B cell (primary cell): ENCODE data around the gene SAMD3. TPM values are rescaled to one million over a fixed set of nuclear protein-coding genes. Genes with fewer than 3 reads are reported as not detected.

Experiments used
- ATAC-seq: fragments of 200-7000 bp; cut with Tn5 transposase; one replicate; pipeline ENCODE4 v1.10.0; 2021; ENCODE audit warnings: low read depth, mild to moderate bottlenecking, moderate number of reproducible peaks, moderate library complexity
- CTCF ChIA-PET: fragments of 350-600 bp; sonication (Branson Sonifier 250); formaldehyde crosslinking; loops from one replicate; lab custom pipeline; 2021; ENCODE audit warnings: antibody characterized with exemption, inconsistent platforms; lab: Charles Lee
- POLR2A ChIA-PET: fragments of 350-600 bp; sonication (Branson Sonifier 250); formaldehyde crosslinking; loops from one replicate; lab custom pipeline; 2021; ENCODE audit warnings: antibody characterized with exemption; lab: Charles Lee
- DNase-seq: peaks from one replicate; pipeline ENCODE4 v3.0.0; 2013
- H2AFZ ChIP-seq: 2 replicates; pipeline ENCODE4 v1.6.1; 2012; ENCODE audit warnings: mild to moderate bottlenecking, low read depth, low read length; ENCODE audit not compliant: insufficient read depth, poor library complexity, severe bottlenecking
- H3K27ac ChIP-seq, 2 donors: 1 replicate in 1 of 2; 2 replicates in 1 of 2; pipeline ENCODE4 v1.5.1; 2012 to 2013; ENCODE audit warnings: low read length in 2 of 2, mild to moderate bottlenecking in 2 of 2, moderate library complexity in 1 of 2
- H3K27me3 ChIP-seq, 4 experiments: fragments of 200-600 bp in 1 of 4; sonication (generic) in 1 of 4; replicated peaks in 1 of 4; 1 replicate in 2 of 4; 2 replicates in 2 of 4; pipeline versions ENCODE4 v1.6.1 to v1.7.0; 2013 to 2016; ENCODE audit warnings: low read length in 3 of 4, mild to moderate bottlenecking in 2 of 4, mixed read lengths in 1 of 4, moderate library complexity in 1 of 4; ENCODE audit not compliant: insufficient read depth in 4 of 4, control insufficient read depth in 3 of 4; ENCODE audit errors: control extremely low read depth in 1 of 4
- H3K36me3 ChIP-seq, 2 experiments: replicated peaks in 1 of 2; 1 replicate in 1 of 2; 2 replicates in 1 of 2; pipeline versions ENCODE4 v1.6.1 to v1.7.1; 2013; ENCODE audit warnings: low read length in 1 of 2; ENCODE audit not compliant: insufficient read depth in 2 of 2, control insufficient read depth in 1 of 2; ENCODE audit errors: control extremely low read depth in 1 of 2, extremely low read depth in 1 of 2
- H3K4me1 ChIP-seq, 2 donors: fragments of 200-600 bp in 1 of 2; sonication (generic) in 1 of 2; 1 replicate in 1 of 2; 2 replicates in 1 of 2; pipeline versions ENCODE4 v1.5.1 to v1.6.1; 2013 to 2017; ENCODE audit warnings: low read length in 2 of 2; ENCODE audit not compliant: control insufficient read depth in 2 of 2, insufficient read depth in 2 of 2
- H3K4me2 ChIP-seq: replicated peaks from 2 replicates; pipeline ENCODE3; 2012; ENCODE audit warnings: mild to moderate bottlenecking, low read depth, low read length; ENCODE audit not compliant: poor library complexity, severe bottlenecking
- H3K4me3 ChIP-seq, 5 experiments: fragments of 200-600 bp in 1 of 5; sonication (generic) in 1 of 5; 1 replicate in 3 of 5; 2 replicates in 2 of 5; pipeline versions ENCODE4 v1.5.1 to v1.7.0; 2011 to 2016; ENCODE audit warnings: low read length in 4 of 5, mild to moderate bottlenecking in 4 of 5, low read depth in 2 of 5, control low read depth in 1 of 5, moderate library complexity in 1 of 5; ENCODE audit not compliant: insufficient read depth in 1 of 5; ENCODE audit errors: control extremely low read depth in 1 of 5, extremely low read depth in 1 of 5
- H3K79me2 ChIP-seq: fragments of 200-600 bp; sonication (generic); one replicate; pipeline ENCODE4 v1.6.0; 2016; ENCODE audit warnings: low read length; ENCODE audit not compliant: control insufficient read depth, insufficient read depth
- H3K9ac ChIP-seq: fragments of 200-600 bp; sonication (generic); 2 replicates; pipeline ENCODE4 v1.6.1; 2017; ENCODE audit warnings: mild to moderate bottlenecking, low read length, moderate library complexity
- H3K9me3 ChIP-seq, 3 donors: one replicate each; pipeline versions ENCODE4 v1.6.1 to v1.7.1; 2013; ENCODE audit warnings: low read length in 2 of 3; ENCODE audit not compliant: control insufficient read depth in 2 of 3, insufficient read depth in 1 of 3; ENCODE audit errors: control extremely low read depth in 1 of 3
- H4K20me1 ChIP-seq: 2 replicates; pipeline ENCODE4 v1.6.0; 2012; ENCODE audit warnings: mild to moderate bottlenecking, low read length; ENCODE audit not compliant: insufficient read depth, control insufficient read depth, poor library complexity, severe bottlenecking
- H3K27ac Mint-ChIP-seq: one replicate; pipeline ENCODE4 v1.8.0; 2021; ENCODE audit warnings: mixed read lengths
- H3K27me3 Mint-ChIP-seq: one replicate; pipeline ENCODE4 v1.8.0; 2021; ENCODE audit warnings: mixed read lengths
- H3K4me1 Mint-ChIP-seq: one replicate; pipeline ENCODE4 v1.8.0; 2021; ENCODE audit warnings: mixed read lengths
- H3K4me3 Mint-ChIP-seq: one replicate; pipeline ENCODE4 v1.8.0; 2021; ENCODE audit warnings: mixed read lengths
- H3K9me3 Mint-ChIP-seq: one replicate; pipeline ENCODE4 v1.8.0; 2022; ENCODE audit warnings: mixed read lengths; ENCODE audit not compliant: insufficient read depth
- EZH2 ChIP-seq: IDR thresholded peaks from 2 replicates; pipeline ENCODE4 v1.6.1; 2012; ENCODE audit warnings: borderline replicate concordance, low read depth, mild to moderate bottlenecking, moderate library complexity, low read length; ENCODE audit not compliant: insufficient read depth, poor library complexity, severe bottlenecking
- WGBS: methylation state at CpG from one replicate; pipeline ENCODE4 v1.1.5; 2013; ENCODE audit warnings: missing lambda C conversion rate; ENCODE audit not compliant: insufficient coverage; 5-methylcytosine and 5-hydroxymethylcytosine counted together
- intact Hi-C: fragments of 100-400 bp; cut with micrococcal nuclease; formaldehyde crosslinking; loops from one replicate; pipeline ENCODE4 v1.10.0; 2022
- polyA plus RNA-seq: library from polyadenylated mRNA; depleted of rRNA; stranded (reverse); fragments of >200 nt; gene quantifications from 2 replicates; pipeline ENCODE4 v1.2.3, GENCODE V29; 2012
- total RNA-seq, 2 donors: library from RNA; stranded (reverse); fragments of 120-200 nt in 1 of 2; gene quantifications; 1 replicate in 1 of 2; 2 replicates in 1 of 2; pipeline versions ENCODE4 v1.2.3 to v1.2.4, GENCODE V29; 2013 to 2022
- TF ChIP-seq, protein P1 (sequence below): fragments of 200-600 bp; IDR thresholded peaks from one replicate; pipeline ENCODE4 v1.8.0; 2022; ENCODE audit warnings: antibody characterized with exemption, mild to moderate bottlenecking

SAMD3 gene
- total and polyA plus RNA-seq, 2 donors (not counting 1 experiment from before 2014, with no cell fraction given): 0.57 to 3.8 TPM

DNA sequence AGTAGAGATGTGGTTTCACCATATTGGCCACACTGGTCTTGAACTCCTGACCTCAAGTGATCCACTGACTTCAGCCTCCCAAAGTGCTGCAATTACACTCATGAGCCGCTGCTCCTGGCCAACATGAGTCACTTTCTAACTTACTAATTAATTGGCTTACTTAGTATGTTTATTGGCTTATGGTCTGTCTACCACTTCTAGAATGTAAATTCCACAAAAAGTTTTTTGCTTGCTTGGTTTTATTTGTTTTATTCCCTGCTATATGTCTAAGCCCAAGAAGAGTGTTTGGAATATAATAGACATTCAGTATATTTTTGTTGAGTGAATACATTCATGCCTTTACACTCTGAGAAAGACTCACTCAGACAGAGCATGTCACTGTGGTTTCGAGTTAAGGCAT is 86.0 kb downstream of the SAMD3 start:
- Histone ChIP-seq H3K9me3 (no peaks in the 10 kb centered on the region), H3K4me2 (no peak overlapping the region), H3K4me3 (no peak overlapping the region), H2AFZ (no peak overlapping the region), H3K9ac (no peak overlapping the region), H3K27ac (no peak overlapping the region), H3K79me2 (peaks cover 4% of the 10 kb centered on the region), H3K27me3 (no peaks in the 10 kb centered on the region), H3K4me1 (peaks cover 17 to 22% of the 10 kb centered on the region in 2 donors), H4K20me1 (no peaks in the 10 kb centered on the region), H3K36me3 (peaks cover 29 to 49% of the 10 kb centered on the region in 2 experiments)
- ChIA-PET CTCF (no interaction called here), POLR2A (no interaction called here)
- no peak overlapping the region for H3K27ac Mint-ChIP-seq
- no peak for DNase-seq
- H3K9me3 Mint-ChIP-seq: no peaks in the 10 kb centered on the region
- ATAC-seq: no peak
- no peaks in the 10 kb centered on the region for H3K27me3 Mint-ChIP-seq
- intact Hi-C loops: no loop called here
- H3K4me3 Mint-ChIP-seq: no peak overlapping the region
- H3K4me1 Mint-ChIP-seq: peaks cover 27% of the 10 kb centered on the region
- no peak for TF ChIP-seq EZH2
- TF ChIP-seq, protein P1, sequence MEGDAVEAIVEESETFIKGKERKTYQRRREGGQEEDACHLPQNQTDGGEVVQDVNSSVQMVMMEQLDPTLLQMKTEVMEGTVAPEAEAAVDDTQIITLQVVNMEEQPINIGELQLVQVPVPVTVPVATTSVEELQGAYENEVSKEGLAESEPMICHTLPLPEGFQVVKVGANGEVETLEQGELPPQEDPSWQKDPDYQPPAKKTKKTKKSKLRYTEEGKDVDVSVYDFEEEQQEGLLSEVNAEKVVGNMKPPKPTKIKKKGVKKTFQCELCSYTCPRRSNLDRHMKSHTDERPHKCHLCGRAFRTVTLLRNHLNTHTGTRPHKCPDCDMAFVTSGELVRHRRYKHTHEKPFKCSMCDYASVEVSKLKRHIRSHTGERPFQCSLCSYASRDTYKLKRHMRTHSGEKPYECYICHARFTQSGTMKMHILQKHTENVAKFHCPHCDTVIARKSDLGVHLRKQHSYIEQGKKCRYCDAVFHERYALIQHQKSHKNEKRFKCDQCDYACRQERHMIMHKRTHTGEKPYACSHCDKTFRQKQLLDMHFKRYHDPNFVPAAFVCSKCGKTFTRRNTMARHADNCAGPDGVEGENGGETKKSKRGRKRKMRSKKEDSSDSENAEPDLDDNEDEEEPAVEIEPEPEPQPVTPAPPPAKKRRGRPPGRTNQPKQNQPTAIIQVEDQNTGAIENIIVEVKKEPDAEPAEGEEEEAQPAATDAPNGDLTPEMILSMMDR: no peak
- no CpG with 5 or more reads among the region's 2 CpGs for WGBS

DNA sequence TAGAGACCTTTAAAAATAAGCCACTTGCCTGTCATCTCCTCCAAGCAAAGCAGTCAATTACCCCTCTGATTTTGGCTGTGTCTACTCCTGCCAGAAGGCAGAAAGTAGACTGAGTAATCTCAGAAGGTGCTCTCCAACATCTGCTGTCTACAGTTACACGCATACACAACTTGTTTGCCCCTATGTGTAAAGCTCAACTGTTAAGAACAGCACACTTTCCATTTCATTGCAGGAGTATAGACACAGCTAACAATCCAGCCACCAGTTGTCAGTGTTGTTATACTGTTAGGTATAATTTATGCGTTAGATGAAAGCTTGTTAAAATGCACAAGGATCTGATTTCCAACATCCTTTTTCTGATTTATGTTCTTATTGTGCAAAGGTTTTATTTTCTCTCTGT is 88.2 kb downstream of the SAMD3 start:
- Histone ChIP-seq H3K79me2 (peaks cover 4% of the 10 kb centered on the region), H3K9me3 (no peaks in the 10 kb centered on the region), H3K4me1 (peaks cover 23 to 30% of the 10 kb centered on the region in 2 donors), H4K20me1 (no peaks in the 10 kb centered on the region), H3K4me3 (no peak overlapping the region), H3K4me2 (no peak overlapping the region), H3K9ac (no peak overlapping the region), H3K36me3 (peaks cover 21 to 41% of the 10 kb centered on the region in 2 experiments), H2AFZ (no peak overlapping the region), H3K27me3 (no peaks in the 10 kb centered on the region), H3K27ac (peak overlapping the region in 1 of 2 donors; percentile 91)
- Mint-ChIP-seq H3K9me3 (no peaks in the 10 kb centered on the region), H3K27ac (peak overlapping the region; percentile 8), H3K4me3 (no peak overlapping the region), H3K27me3 (no peaks in the 10 kb centered on the region), H3K4me1 (peaks cover 39% of the 10 kb centered on the region)
- no peak for ATAC-seq
- no peak for TF ChIP-seq EZH2
- TF ChIP-seq, protein P1: no peak
- POLR2A ChIA-PET: no interaction called here
- no CpG with 5 or more reads among the region's 2 CpGs for WGBS
- CTCF ChIA-PET: interaction anchor here (0.7 kb wide), 1 partner anchor 1676 kb away, joined by 3 read pairs; no protein-coding TSS in a partner anchor
- DNase-seq: no peak
- intact Hi-C loops: no loop called here
